ENCODE results near the gene FAT1. TPM values are rescaled to one million over a fixed set of nuclear protein-coding genes. Genes with fewer than 3 reads are reported as not detected.
"Not testable (repeated sequence)": the region's sequence is repeated elsewhere in the genome, so short reads cannot be mapped to it uniquely, and the experiment has no call there.

Gene FAT1
- total and polyA plus RNA-seq, 9 donors: 80.7 to 144 (median 124) TPM

DNA sequence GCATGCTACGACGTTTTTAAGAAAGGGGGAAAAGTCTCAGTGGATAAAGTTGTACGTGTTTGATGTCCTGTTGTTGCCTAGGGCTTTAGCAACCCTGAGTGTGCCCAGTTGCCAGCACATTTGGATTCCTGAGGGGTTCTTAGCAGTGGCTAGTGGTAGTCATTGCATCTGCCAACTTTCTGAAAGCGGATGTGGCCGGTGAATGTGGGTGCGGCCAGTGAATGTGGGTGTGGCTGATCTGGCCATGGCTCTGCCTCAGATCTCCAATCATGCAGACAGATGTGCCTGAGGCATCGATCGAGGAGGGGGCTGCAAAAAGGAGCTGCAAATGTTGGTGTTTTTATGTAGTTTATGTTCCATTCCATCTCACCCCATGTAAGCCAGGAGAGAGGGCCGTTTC is 41.5 kb upstream of the FAT1 start:
- no peaks in the 10 kb centered on the region for H3K36me3 ChIP-seq (ENCODE audit: control insufficient read depth, insufficient read depth, low read length)
- H3K27me3 ChIP-seq (ENCODE audit: control insufficient read depth, insufficient read depth, low read length): no peaks in the 10 kb centered on the region
- peaks cover 2% of the 10 kb centered on the region for H3K4me1 ChIP-seq (ENCODE audit: control insufficient read depth, insufficient read depth, low read length)
- DNase-seq: no peak
- no peaks in the 10 kb centered on the region for H3K9me3 ChIP-seq (replicated peaks; ENCODE audit: control insufficient read depth, low read depth, low read length)
- no peak overlapping the region for H3K27ac ChIP-seq (ENCODE audit: low read length)
- 44% methylated on average over 5 of the region's 9 CpGs for WGBS (ENCODE audit: insufficient coverage)
- H3K4me3 ChIP-seq (ENCODE audit: low read length): no peak overlapping the region

GRCh38 chr4:186764457-186764856 is 40.8 kb upstream of the FAT1 start:
- Histone ChIP-seq H3K27ac (ENCODE audit: low read length) (no peak overlapping the region), H3K4me1 (ENCODE audit: control insufficient read depth, insufficient read depth, low read length) (peaks cover 2% of the 10 kb centered on the region), H3K4me3 (ENCODE audit: low read length) (no peak overlapping the region), H3K9me3 (replicated peaks; ENCODE audit: control insufficient read depth, low read depth, low read length) (no peaks in the 10 kb centered on the region), H3K36me3 (ENCODE audit: control insufficient read depth, insufficient read depth, low read length) (no peaks in the 10 kb centered on the region), H3K27me3 (ENCODE audit: control insufficient read depth, insufficient read depth, low read length) (no peaks in the 10 kb centered on the region)
- WGBS (ENCODE audit: insufficient coverage): no CpG with 5 or more reads among the region's 4 CpGs
- no peak for DNase-seq

GRCh38 chr4:186762865-186763264 is 39.2 kb upstream of the FAT1 start:
- Histone ChIP-seq H3K27me3 (ENCODE audit: control insufficient read depth, insufficient read depth, low read length) (no peaks in the 10 kb centered on the region), H3K27ac (ENCODE audit: low read length) (no peak overlapping the region), H3K9me3 (replicated peaks; ENCODE audit: control insufficient read depth, low read depth, low read length) (no peaks in the 10 kb centered on the region), H3K4me1 (ENCODE audit: control insufficient read depth, insufficient read depth, low read length) (peaks cover 5% of the 10 kb centered on the region), H3K4me3 (ENCODE audit: low read length) (no peak overlapping the region), H3K36me3 (ENCODE audit: control insufficient read depth, insufficient read depth, low read length) (no peaks in the 10 kb centered on the region)
- DNase-seq: no peak
- WGBS (ENCODE audit: insufficient coverage): 88% methylated on average over 3 of the region's 4 CpGs

DNA sequence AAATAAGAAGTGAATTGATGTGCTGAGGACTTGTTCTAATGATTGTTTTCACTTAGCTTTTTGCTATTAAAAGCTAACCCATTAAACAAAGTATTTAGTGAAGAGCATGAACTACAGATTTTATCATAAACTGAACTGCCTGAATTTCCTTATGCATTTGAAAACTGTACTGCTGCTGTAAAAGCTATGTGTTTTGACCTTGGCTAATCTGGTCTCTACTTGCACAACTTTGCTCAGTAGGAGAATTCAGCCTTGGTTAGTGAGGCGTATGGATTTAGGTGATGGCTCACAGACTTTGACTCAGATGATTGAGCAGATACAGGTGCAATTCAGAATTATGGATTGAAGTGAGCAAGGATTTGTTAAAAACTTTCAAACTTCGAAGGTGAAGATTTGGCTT is 38.7 kb upstream of the FAT1 start:
- Histone ChIP-seq H3K27ac (ENCODE audit: low read length) (no peak overlapping the region), H3K27me3 (ENCODE audit: control insufficient read depth, insufficient read depth, low read length) (no peaks in the 10 kb centered on the region), H3K4me1 (ENCODE audit: control insufficient read depth, insufficient read depth, low read length) (peaks cover 7% of the 10 kb centered on the region), H3K36me3 (ENCODE audit: control insufficient read depth, insufficient read depth, low read length) (no peaks in the 10 kb centered on the region), H3K4me3 (ENCODE audit: low read length) (no peak overlapping the region), H3K9me3 (replicated peaks; ENCODE audit: control insufficient read depth, low read depth, low read length) (no peaks in the 10 kb centered on the region)
- no peak for DNase-seq
- WGBS (ENCODE audit: insufficient coverage): 100% methylated on average over 1 of the region's 2 CpGs

GRCh38 chr4:186761956-186762355 is 38.3 kb upstream of the FAT1 start:
- H3K4me1 ChIP-seq (ENCODE audit: control insufficient read depth, insufficient read depth, low read length); H3K36me3 ChIP-seq (ENCODE audit: control insufficient read depth, insufficient read depth, low read length); H3K27ac ChIP-seq (ENCODE audit: low read length); DNase-seq; H3K4me3 ChIP-seq (ENCODE audit: low read length); H3K9me3 ChIP-seq (replicated peaks; ENCODE audit: control insufficient read depth, low read depth, low read length); H3K27me3 ChIP-seq (ENCODE audit: control insufficient read depth, insufficient read depth, low read length): not testable (repeated sequence)
- WGBS (ENCODE audit: insufficient coverage): no CpG with 5 or more reads among the region's 2 CpGs

DNA sequence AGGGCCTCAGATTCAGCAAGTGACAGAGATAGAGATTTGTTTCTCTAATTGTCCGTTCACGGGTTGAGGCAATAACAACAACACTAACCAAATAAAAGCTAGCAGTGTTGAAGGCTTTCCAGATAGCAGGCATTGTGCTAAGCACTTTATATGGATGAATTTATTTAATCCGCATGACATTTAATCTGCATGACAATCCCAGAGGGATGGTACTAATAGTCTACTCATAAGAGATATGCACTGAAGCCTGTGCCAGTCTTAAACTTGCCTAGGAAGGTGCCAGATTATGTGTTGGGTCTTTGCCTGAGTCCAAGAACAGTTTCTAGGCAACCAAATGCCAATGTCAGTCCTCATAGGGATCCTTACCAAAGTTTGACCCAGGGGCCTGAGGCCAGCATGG is 37.7 kb upstream of the FAT1 start:
- no peak overlapping the region for H3K27ac ChIP-seq (ENCODE audit: low read length)
- H3K4me3 ChIP-seq (ENCODE audit: low read length): no peak overlapping the region
- H3K27me3 ChIP-seq (ENCODE audit: control insufficient read depth, insufficient read depth, low read length): no peaks in the 10 kb centered on the region
- WGBS (ENCODE audit: insufficient coverage): no CpG with 5 or more reads among the region's 3 CpGs
- no peaks in the 10 kb centered on the region for H3K9me3 ChIP-seq (replicated peaks; ENCODE audit: control insufficient read depth, low read depth, low read length)
- DNase-seq: peak; percentile 68
- peaks cover 7% of the 10 kb centered on the region for H3K4me1 ChIP-seq (ENCODE audit: control insufficient read depth, insufficient read depth, low read length)
- no peaks in the 10 kb centered on the region for H3K36me3 ChIP-seq (ENCODE audit: control insufficient read depth, insufficient read depth, low read length)

DNA sequence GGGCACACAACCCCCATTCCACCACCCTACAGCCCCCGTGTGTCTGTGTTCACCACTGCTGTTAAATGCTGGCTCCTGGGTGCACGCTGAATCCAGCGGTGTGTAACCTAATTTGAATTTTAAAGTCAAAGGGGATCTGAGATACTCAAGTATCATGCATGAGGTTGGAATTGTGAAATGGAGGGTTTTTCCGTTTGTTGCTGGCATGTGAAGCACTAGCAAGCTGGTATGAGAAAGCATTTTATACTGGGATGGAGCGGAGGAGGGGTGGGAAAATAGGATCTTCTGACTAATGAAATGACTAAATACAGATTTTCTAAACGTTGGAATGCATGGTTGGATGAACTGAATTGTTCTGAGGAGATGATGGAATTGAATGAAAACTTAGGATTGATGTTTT is 36.9 kb upstream of the FAT1 start:
- Histone ChIP-seq H3K36me3 (ENCODE audit: control insufficient read depth, insufficient read depth, low read length) (no peaks in the 10 kb centered on the region), H3K4me3 (ENCODE audit: low read length) (no peak overlapping the region), H3K27me3 (ENCODE audit: control insufficient read depth, insufficient read depth, low read length) (no peaks in the 10 kb centered on the region), H3K4me1 (ENCODE audit: control insufficient read depth, insufficient read depth, low read length) (peaks cover 7% of the 10 kb centered on the region), H3K27ac (ENCODE audit: low read length) (no peak overlapping the region), H3K9me3 (replicated peaks; ENCODE audit: control insufficient read depth, low read depth, low read length) (no peaks in the 10 kb centered on the region)
- DNase-seq: no peak
- WGBS (ENCODE audit: insufficient coverage): 64% methylated on average over 4 of the region's 6 CpGs

- H3K36me3 ChIP-seq (ENCODE audit: control insufficient read depth, insufficient read depth, low read length): no peaks in the 10 kb centered on the region
- H3K4me1 ChIP-seq (ENCODE audit: control insufficient read depth, insufficient read depth, low read length): peaks cover 7% of the 10 kb centered on the region
- no peak overlapping the region for H3K4me3 ChIP-seq (ENCODE audit: low read length)
- 91% methylated on average over 7 of the region's 10 CpGs for WGBS (ENCODE audit: insufficient coverage)
- no peak for DNase-seq
- H3K27ac ChIP-seq (ENCODE audit: low read length): no peak overlapping the region
- H3K9me3 ChIP-seq (replicated peaks; ENCODE audit: control insufficient read depth, low read depth, low read length): no peaks in the 10 kb centered on the region
- H3K27me3 ChIP-seq (ENCODE audit: control insufficient read depth, insufficient read depth, low read length): no peaks in the 10 kb centered on the region
Observed at GRCh38 chr4:186759990-186760389, 36.3 kb upstream of the FAT1 start.

GRCh38 chr4:186758929-186759682 is 35.5 kb upstream of the FAT1 start:
- no peaks in the 10 kb centered on the region for H3K36me3 ChIP-seq (ENCODE audit: control insufficient read depth, insufficient read depth, low read length)
- peaks cover 7% of the 10 kb centered on the region for H3K4me1 ChIP-seq (ENCODE audit: control insufficient read depth, insufficient read depth, low read length)
- no peaks in the 10 kb centered on the region for H3K27me3 ChIP-seq (ENCODE audit: control insufficient read depth, insufficient read depth, low read length)
- no peaks in the 10 kb centered on the region for H3K9me3 ChIP-seq (replicated peaks; ENCODE audit: control insufficient read depth, low read depth, low read length)
- no peak overlapping the region for H3K4me3 ChIP-seq (ENCODE audit: low read length)
- WGBS (ENCODE audit: insufficient coverage): 95% methylated on average over 12 of the region's 35 CpGs
- DNase-seq: no peak
- H3K27ac ChIP-seq (ENCODE audit: low read length): no peak overlapping the region

DNA sequence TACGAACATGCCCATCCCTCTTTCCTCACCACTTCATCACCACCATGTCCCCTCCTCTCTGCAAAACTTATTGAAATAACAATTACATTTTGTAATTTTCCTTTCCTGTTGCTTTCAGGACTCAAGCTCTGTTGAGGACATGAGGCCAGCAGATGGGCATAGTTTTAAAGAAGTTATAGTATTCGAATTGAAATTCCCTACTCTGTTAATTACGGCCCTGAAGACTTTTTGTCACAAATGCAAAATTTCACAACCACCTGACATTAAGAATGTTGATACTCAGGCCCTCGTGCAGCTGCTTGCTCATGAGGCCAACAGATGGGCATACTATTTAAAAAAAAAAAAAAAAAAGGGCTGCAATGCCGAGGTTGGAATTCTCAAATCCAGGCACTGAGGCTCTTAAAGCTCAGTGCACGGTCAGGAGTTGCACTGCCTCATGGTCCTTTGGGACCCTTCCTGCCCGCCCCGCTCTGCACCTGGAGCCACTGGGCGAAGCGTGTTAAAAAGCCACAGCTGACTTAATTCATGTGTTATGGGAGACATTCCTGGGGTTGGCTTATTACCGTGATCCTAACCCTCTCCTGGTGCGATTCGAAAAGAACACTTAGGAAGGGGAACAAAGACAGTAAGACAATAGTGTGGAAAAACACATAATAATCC is 34.2 kb upstream of the FAT1 start:
- peaks cover 7% of the 10 kb centered on the region for H3K4me1 ChIP-seq (ENCODE audit: control insufficient read depth, insufficient read depth, low read length)
- no peaks in the 10 kb centered on the region for H3K36me3 ChIP-seq (ENCODE audit: control insufficient read depth, insufficient read depth, low read length)
- DNase-seq: peak; percentile 40
- H3K27me3 ChIP-seq (ENCODE audit: control insufficient read depth, insufficient read depth, low read length): no peaks in the 10 kb centered on the region
- 37% methylated on average over 5 of the region's 13 CpGs for WGBS (ENCODE audit: insufficient coverage)
- no peak overlapping the region for H3K27ac ChIP-seq (ENCODE audit: low read length)
- no peaks in the 10 kb centered on the region for H3K9me3 ChIP-seq (replicated peaks; ENCODE audit: control insufficient read depth, low read depth, low read length)
- no peak overlapping the region for H3K4me3 ChIP-seq (ENCODE audit: low read length)

Data from muscle of leg (tissue), 11 donors.